ENCODE data around the gene GPR37L1. TPM values are rescaled to one million over a fixed set of nuclear protein-coding genes. Genes with fewer than 3 reads are reported as not detected.
A peak's percentile ranks its signal among the peaks of the same experiment; 100 is the strongest.

GPR37L1 gene
- total RNA-seq, 1 donor from 2014 or later = 0.05 TPM

DNA sequence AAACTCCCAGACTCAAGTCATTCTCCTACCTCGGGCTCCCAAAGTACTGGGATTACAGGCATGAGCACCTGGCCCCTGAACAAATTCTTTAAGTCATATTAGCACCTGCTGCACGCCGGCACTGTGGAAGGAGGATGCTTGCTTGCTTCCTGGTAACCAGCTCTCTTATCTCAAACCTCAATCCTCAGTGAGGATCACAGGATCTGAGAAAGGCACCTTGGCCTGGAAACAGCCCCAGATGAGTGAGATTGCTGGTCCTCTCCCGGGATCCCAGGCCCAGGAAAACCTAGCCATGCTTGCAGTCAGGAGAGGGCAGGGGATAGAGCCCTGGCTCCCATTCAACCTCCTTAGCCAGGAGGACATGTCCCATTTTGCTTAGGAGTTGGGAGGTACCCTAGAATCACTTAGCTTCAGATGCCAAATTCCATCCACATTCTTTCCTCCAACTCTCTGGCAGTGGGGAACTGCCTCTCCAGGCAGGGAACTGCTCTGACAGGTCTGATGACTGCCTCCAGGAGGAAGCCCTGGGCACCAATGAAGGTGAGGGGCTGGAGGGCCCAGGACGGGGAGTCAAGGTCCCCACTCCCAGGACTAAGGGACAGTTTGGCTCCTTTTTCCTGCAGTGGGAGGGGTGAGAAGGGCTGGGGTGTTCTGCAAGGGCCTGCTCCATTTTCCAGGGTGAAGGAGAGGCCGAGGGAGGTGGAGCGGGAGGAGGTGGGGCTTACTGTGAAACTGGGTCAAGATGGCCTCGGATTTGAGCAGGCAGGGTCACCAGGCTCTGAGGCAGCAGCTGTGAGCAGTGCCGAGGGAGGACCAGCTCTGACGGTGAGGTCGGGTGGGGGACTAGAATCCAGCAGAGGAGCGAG lies 9.5 kb downstream of the GPR37L1 start:
- Mint-ChIP-seq H3K4me1 (peaks cover 27% of the 10 kb centered on the region), H3K27me3 (ENCODE audit: low read depth) (no peaks in the 10 kb centered on the region), H3K4me3 (no peak overlapping the region), H3K9me3 (no peaks in the 10 kb centered on the region), H3K36me3 (ENCODE audit: low read depth) (peaks cover 4% of the 10 kb centered on the region), H3K27ac (ENCODE audit: unreplicated experiment) (peak overlapping the region; percentile 81)
- TF ChIP-seq, protein P1, sequence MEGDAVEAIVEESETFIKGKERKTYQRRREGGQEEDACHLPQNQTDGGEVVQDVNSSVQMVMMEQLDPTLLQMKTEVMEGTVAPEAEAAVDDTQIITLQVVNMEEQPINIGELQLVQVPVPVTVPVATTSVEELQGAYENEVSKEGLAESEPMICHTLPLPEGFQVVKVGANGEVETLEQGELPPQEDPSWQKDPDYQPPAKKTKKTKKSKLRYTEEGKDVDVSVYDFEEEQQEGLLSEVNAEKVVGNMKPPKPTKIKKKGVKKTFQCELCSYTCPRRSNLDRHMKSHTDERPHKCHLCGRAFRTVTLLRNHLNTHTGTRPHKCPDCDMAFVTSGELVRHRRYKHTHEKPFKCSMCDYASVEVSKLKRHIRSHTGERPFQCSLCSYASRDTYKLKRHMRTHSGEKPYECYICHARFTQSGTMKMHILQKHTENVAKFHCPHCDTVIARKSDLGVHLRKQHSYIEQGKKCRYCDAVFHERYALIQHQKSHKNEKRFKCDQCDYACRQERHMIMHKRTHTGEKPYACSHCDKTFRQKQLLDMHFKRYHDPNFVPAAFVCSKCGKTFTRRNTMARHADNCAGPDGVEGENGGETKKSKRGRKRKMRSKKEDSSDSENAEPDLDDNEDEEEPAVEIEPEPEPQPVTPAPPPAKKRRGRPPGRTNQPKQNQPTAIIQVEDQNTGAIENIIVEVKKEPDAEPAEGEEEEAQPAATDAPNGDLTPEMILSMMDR (conservative IDR thresholded peaks at IDR 0.05) = no peak
- DNase-seq (ENCODE audit: low read depth, low spot score) = no peak

DNA sequence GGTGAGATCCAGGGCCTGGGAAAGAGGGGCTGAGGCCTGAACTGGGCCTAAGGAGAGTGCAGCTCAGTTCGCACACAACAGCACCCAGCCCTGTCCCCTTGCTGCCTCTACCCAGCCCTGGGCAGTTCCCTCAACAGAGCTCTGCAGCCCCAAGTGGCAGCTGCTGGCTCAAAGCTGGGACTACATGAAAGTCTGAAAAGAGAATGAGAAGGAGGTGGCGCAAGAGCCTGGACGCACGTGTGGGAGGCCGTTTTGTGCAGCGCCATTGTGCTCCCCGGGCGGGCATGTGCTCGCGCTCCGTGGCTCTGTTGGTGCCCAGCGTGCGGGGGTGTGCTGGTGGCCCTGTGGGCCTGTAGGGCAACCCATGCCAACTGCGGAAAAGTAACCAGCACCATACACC lies 10.3 kb downstream of the GPR37L1 start:
- Mint-ChIP-seq H3K36me3 (ENCODE audit: low read depth) (peaks cover 4% of the 10 kb centered on the region), H3K4me1 (peaks cover 27% of the 10 kb centered on the region), H3K27me3 (ENCODE audit: low read depth) (no peaks in the 10 kb centered on the region), H3K4me3 (no peak overlapping the region), H3K9me3 (no peaks in the 10 kb centered on the region), H3K27ac (ENCODE audit: unreplicated experiment) (peak overlapping the region; percentile 27)
- TF ChIP-seq, protein P1 (conservative IDR thresholded peaks at IDR 0.05) = no peak
- no peak for DNase-seq (ENCODE audit: low read depth, low spot score)

DNA sequence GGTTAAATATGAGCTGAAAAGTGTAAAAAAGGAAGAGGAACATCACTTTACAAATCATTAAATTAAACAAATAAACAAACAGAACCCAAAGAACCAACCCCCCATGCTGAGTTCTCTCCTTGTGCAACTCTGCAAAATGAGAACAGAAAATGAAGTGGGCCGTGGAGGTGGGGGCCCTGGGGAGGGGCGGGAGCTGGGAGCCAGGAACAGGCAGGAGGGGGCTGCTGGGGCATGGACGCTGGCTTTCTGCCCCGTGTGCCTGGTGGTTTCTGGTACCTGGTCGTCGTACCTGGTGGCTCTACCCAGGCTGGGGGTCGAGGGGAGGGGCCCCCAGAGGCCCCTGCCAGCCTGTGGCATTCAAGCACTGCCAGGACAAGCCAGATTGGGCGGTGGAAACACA lies 10.8 kb downstream of the GPR37L1 start:
- H3K27ac Mint-ChIP-seq (ENCODE audit: unreplicated experiment) = peak overlapping the region; percentile 27

DNA sequence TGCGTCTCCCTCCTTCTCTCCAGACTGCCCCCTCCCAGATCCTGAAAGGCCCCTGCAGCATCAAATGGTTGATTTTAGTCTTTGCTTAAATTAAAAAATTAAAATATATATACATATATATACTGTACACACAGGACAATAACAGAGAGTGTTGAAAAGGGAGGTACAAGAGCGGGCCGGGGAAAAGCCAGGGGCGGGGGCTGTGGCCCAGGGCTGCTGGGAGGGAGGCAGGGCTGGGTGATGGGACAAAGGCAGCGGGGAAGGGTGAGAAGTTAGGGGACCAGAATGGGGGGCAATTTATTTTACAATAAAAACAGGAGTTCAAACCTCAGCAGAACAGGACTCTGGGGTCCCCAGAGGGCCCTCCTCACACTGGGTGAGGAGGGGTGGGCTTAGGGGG lies 11.3 kb downstream of the GPR37L1 start:
- Mint-ChIP-seq H3K27me3 (ENCODE audit: low read depth) (no peaks in the 10 kb centered on the region), H3K36me3 (ENCODE audit: low read depth) (peaks cover 4% of the 10 kb centered on the region), H3K4me1 (peaks cover 27% of the 10 kb centered on the region), H3K9me3 (no peaks in the 10 kb centered on the region), H3K27ac (ENCODE audit: unreplicated experiment) (no peak overlapping the region), H3K4me3 (no peak overlapping the region)
- no peak for DNase-seq (ENCODE audit: low read depth, low spot score)
- TF ChIP-seq, protein P1 (conservative IDR thresholded peaks at IDR 0.05) = no peak

More for the DNA sequence above, 10.8 kb downstream of the GPR37L1 start:
- H3K9me3 Mint-ChIP-seq = no peaks in the 10 kb centered on the region
- no peaks in the 10 kb centered on the region for H3K27me3 Mint-ChIP-seq (ENCODE audit: low read depth)
- no peak for DNase-seq (ENCODE audit: low read depth, low spot score)
- H3K4me1 Mint-ChIP-seq = peaks cover 27% of the 10 kb centered on the region
- H3K4me3 Mint-ChIP-seq = no peak overlapping the region
- TF ChIP-seq, protein P1 (conservative IDR thresholded peaks at IDR 0.05) = no peak
- peaks cover 4% of the 10 kb centered on the region for H3K36me3 Mint-ChIP-seq (ENCODE audit: low read depth)

DNA sequence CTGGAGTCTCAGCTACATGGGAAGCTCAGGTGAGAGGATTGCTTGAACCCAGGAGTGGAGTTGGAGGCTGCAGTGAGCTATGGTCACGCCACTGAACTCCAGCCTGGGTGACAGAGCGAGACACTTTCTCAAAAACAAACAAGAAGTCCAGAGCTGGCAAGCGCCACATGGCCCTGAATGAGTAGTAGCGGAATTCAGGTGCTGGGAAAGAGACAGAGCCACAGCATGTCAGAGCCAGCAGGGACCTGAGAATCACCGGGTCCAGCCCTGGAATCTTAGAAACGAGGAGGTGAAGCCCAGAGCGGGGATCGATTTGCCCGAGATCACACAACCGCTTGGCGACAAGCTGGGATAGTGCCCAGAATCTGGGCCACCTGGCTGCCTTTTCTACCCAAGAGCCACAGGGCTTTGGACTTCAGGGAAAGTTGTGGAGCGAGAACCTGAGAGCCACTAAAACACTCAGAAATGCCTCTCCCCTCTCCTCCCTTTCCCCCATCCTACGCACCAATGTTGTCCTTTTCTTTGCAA lies 12.0 kb downstream of the GPR37L1 start:
- Mint-ChIP-seq H3K27me3 (ENCODE audit: low read depth) (no peaks in the 10 kb centered on the region), H3K36me3 (ENCODE audit: low read depth) (peaks cover 4% of the 10 kb centered on the region), H3K9me3 (no peaks in the 10 kb centered on the region), H3K27ac (ENCODE audit: unreplicated experiment) (peak overlapping the region; percentile 89), H3K4me1 (peaks cover 20% of the 10 kb centered on the region), H3K4me3 (peak overlapping the region; percentile 68)
- DNase-seq (ENCODE audit: low read depth, low spot score) = no peak
- TF ChIP-seq, protein P1 (conservative IDR thresholded peaks at IDR 0.05) = no peak

All from neural crest cell (in vitro differentiated cells).